Lower leg skin (tissue), 4 donors: Measurements from ENCODE around the gene C1QTNF8. TPM values are rescaled to one million over a fixed set of nuclear protein-coding genes. Genes with fewer than 3 reads are reported as not detected.

ENCODE experiments used
- DNase-seq, 2 donors: peaks; one replicate each; pipeline ENCODE4 v3.0.0-alpha.2; 2019; ENCODE audit warnings: low spot score in 2 of 2
- H3K4me3 ChIP-seq: fragments of 200-600 bp; sonication (generic); 2 replicates; pipeline ENCODE4 v1.5.1; 2017; ENCODE audit warnings: mild to moderate bottlenecking, low read depth; ENCODE audit not compliant: poor library complexity, severe bottlenecking
- CTCF ChIP-seq, 3 donors: fragments of 450-650 bp; IDR thresholded peaks; one replicate each; pipeline ENCODE4 v1.5.1; 2016; ENCODE audit warnings: antibody characterized with exemption in 3 of 3, mild to moderate bottlenecking in 3 of 3, moderate library complexity in 2 of 3
- POLR2A ChIP-seq, 2 donors: fragments of 450-650 bp; IDR thresholded peaks; one replicate each; pipeline ENCODE4 v1.6.1; 2016 to 2017; ENCODE audit warnings: antibody characterized with exemption in 2 of 2, mild to moderate bottlenecking in 1 of 2, moderate library complexity in 1 of 2
- WGBS, 2 donors: methylation state at CpG; one replicate each; pipeline ENCODE4 v1.1.5; 2018; 5-methylcytosine and 5-hydroxymethylcytosine counted together
- intact Hi-C: fragments of 100-400 bp; cut with DNase I; formaldehyde crosslinking; loops from one replicate; pipeline ENCODE4 v1.15.0; 2023; ENCODE audit warnings: low total_unique reads
- total RNA-seq, 4 donors: library from RNA; depleted of rRNA; stranded (reverse); fragments of >200 nt; gene quantifications; one replicate each; pipeline ENCODE4 v1.1.0, GENCODE V29; 2016

The C1QTNF8 gene
- total RNA-seq, 4 donors from 2014 or later = not detected

GRCh38 chr16:1069154-1069553, 26.9 kb downstream of the C1QTNF8 start:
- intact Hi-C loops = no loop called here

GRCh38 chr16:1068451-1068850, 27.6 kb downstream of the C1QTNF8 start:
- no peak for DNase-seq
- 54 to 55% methylated on average over 13 to 18 of the region's 18 CpGs for WGBS, 2 donors
- H3K4me3 ChIP-seq = no peak overlapping the region
- intact Hi-C loops = no loop called here
- TF ChIP-seq CTCF (IDR thresholded peaks at IDR 0.05) (no peak), POLR2A (IDR thresholded peaks at IDR 0.05) (no peak)

More at GRCh38 chr16:1069154-1069553, 26.9 kb downstream of the C1QTNF8 start:
- TF ChIP-seq POLR2A (IDR thresholded peaks at IDR 0.05) = no peak
- TF ChIP-seq CTCF (IDR thresholded peaks at IDR 0.05) = no peak
- H3K4me3 ChIP-seq = no peak overlapping the region
- no peak for DNase-seq
- WGBS, 2 donors = 84 to 88% methylated on average over 7 of the region's 7 CpGs

GRCh38 chr16:1067629-1068028, 28.4 kb downstream of the C1QTNF8 start:
- no peak overlapping the region for H3K4me3 ChIP-seq
- no peak for TF ChIP-seq CTCF (IDR thresholded peaks at IDR 0.05)
- TF ChIP-seq POLR2A (IDR thresholded peaks at IDR 0.05) = no peak
- 63 to 67% methylated on average over 15 of the region's 15 CpGs for whole genome bisulfite sequencing, 2 donors
- DNase-seq = no peak
- intact Hi-C loops = no loop called here

- DNase-seq = no peak
- H3K4me3 ChIP-seq = no peak overlapping the region
- intact Hi-C loops = no loop called here
- TF ChIP-seq POLR2A (IDR thresholded peaks at IDR 0.05) (no peak), CTCF (IDR thresholded peaks at IDR 0.05) (no peak)
- 53 to 54% methylated on average over 21 to 23 of the region's 24 CpGs for WGBS, 2 donors
Observed at GRCh38 chr16:1066584-1067172, 29.4 kb downstream of the C1QTNF8 start.

- 27 to 33% methylated on average over 53 to 55 of the region's 55 CpGs for WGBS, 2 donors
- DNase-seq = no peak
- TF ChIP-seq POLR2A (IDR thresholded peaks at IDR 0.05) = no peak
- TF ChIP-seq CTCF (IDR thresholded peaks at IDR 0.05) = no peak
- intact Hi-C loops = no loop called here
- H3K4me3 ChIP-seq = no peak overlapping the region
Observed at GRCh38 chr16:1065469-1066128, 30.4 kb downstream of the C1QTNF8 start.
